Measurements from ENCODE around the gene IFTAP.
"Not testable (repeated sequence)": the region's sequence is repeated elsewhere in the genome, so short reads cannot be mapped to it uniquely, and the experiment has no call there.

Gene IFTAP

GRCh38 chr11:36594316-36594989 lies at the start of gene IFTAP:
IFTAP (plus strand) TSS chr11:36594502; CDS start chr11:36610104, 15,602 bp downstream.
- H3K9ac ChIP-seq, result no peak within 1 kb of the TSS
- no peaks in the 10 kb centered on the region for H3K79me2 ChIP-seq
- H3K27ac ChIP-seq, result peak within 1 kb of the TSS; percentile 59
- H3K4me1 ChIP-seq, result peaks cover 2% of the 10 kb centered on the region
- no peak for TF ChIP-seq CTCF (IDR thresholded peaks at IDR 0.05)
- peak within 1 kb of the TSS; percentile 60 for H3K4me2 ChIP-seq (ENCODE audit: low read length)
- no peaks in the 10 kb centered on the region for H3K9me3 ChIP-seq (ENCODE audit: control insufficient read depth, low read length)
- no peaks in the 10 kb centered on the region for H3K27me3 ChIP-seq (ENCODE audit: control insufficient read depth, insufficient read depth, low read length)
- peak within 1 kb of the TSS; percentile 94 for H2AFZ ChIP-seq
- H3K4me3 ChIP-seq (ENCODE audit: low read depth, low read length), result peak within 1 kb of the TSS; percentile 88
- H3K36me3 ChIP-seq (ENCODE audit: control insufficient read depth, insufficient read depth, low read length), result no peaks in the 10 kb centered on the region

GRCh38 chr11:36550385-36551115 lies 43.8 kb upstream of the IFTAP start:
- Histone ChIP-seq H3K36me3 (ENCODE audit: control insufficient read depth, insufficient read depth, low read length) (no peaks in the 10 kb centered on the region), H3K9ac (no peak overlapping the region), H3K4me1 (no peaks in the 10 kb centered on the region), H3K27ac (no peak overlapping the region), H3K9me3 (ENCODE audit: control insufficient read depth, low read length) (no peaks in the 10 kb centered on the region), H2AFZ (no peak overlapping the region), H3K27me3 (ENCODE audit: control insufficient read depth, insufficient read depth, low read length) (no peaks in the 10 kb centered on the region), H3K79me2 (no peaks in the 10 kb centered on the region), H3K4me2 (ENCODE audit: low read length) (no peak overlapping the region), H3K4me3 (ENCODE audit: low read depth, low read length) (no peak overlapping the region)
- no peak for TF ChIP-seq CTCF (IDR thresholded peaks at IDR 0.05)

GRCh38 chr11:36557390-36557789 lies 36.9 kb upstream of the IFTAP start:
- H3K4me1 ChIP-seq; H3K9me3 ChIP-seq (ENCODE audit: control insufficient read depth, low read length); H3K27me3 ChIP-seq (ENCODE audit: control insufficient read depth, insufficient read depth, low read length); H3K36me3 ChIP-seq (ENCODE audit: control insufficient read depth, insufficient read depth, low read length); H3K79me2 ChIP-seq; H3K4me3 ChIP-seq (ENCODE audit: low read depth, low read length); H3K27ac ChIP-seq; H2AFZ ChIP-seq; H3K9ac ChIP-seq; H3K4me2 ChIP-seq (ENCODE audit: low read length): not testable (repeated sequence)

GRCh38 chr11:36557991-36558390 lies 36.3 kb upstream of the IFTAP start:
- Histone ChIP-seq H3K27ac (no peak overlapping the region), H3K9me3 (ENCODE audit: control insufficient read depth, low read length) (no peaks in the 10 kb centered on the region), H3K4me1 (no peaks in the 10 kb centered on the region), H2AFZ (no peak overlapping the region), H3K79me2 (no peaks in the 10 kb centered on the region), H3K36me3 (ENCODE audit: control insufficient read depth, insufficient read depth, low read length) (no peaks in the 10 kb centered on the region), H3K4me2 (ENCODE audit: low read length) (no peak overlapping the region), H3K27me3 (ENCODE audit: control insufficient read depth, insufficient read depth, low read length) (no peaks in the 10 kb centered on the region), H3K9ac (no peak overlapping the region), H3K4me3 (ENCODE audit: low read depth, low read length) (no peak overlapping the region)
- no peak for TF ChIP-seq CTCF (IDR thresholded peaks at IDR 0.05)

- H3K9ac ChIP-seq, result no peak overlapping the region
- no peaks in the 10 kb centered on the region for H3K79me2 ChIP-seq
- no peaks in the 10 kb centered on the region for H3K4me1 ChIP-seq
- no peaks in the 10 kb centered on the region for H3K36me3 ChIP-seq (ENCODE audit: control insufficient read depth, insufficient read depth, low read length)
- H3K4me2 ChIP-seq (ENCODE audit: low read length), result no peak overlapping the region
- TF ChIP-seq CTCF (IDR thresholded peaks at IDR 0.05), result no peak
- no peak overlapping the region for H2AFZ ChIP-seq
- H3K9me3 ChIP-seq (ENCODE audit: control insufficient read depth, low read length), result no peaks in the 10 kb centered on the region
- no peak overlapping the region for H3K4me3 ChIP-seq (ENCODE audit: low read depth, low read length)
- no peaks in the 10 kb centered on the region for H3K27me3 ChIP-seq (ENCODE audit: control insufficient read depth, insufficient read depth, low read length)
- H3K27ac ChIP-seq, result no peak overlapping the region
Measured at GRCh38 chr11:36558571-36559413, 35.5 kb upstream of the IFTAP start.

All from parathyroid adenoma (tissue), 2 donors.